Ascending aorta (tissue), 2 donors: Measurements from ENCODE around the gene CEBPE. TPM values are rescaled to one million over a fixed set of nuclear protein-coding genes. Genes with fewer than 3 reads are reported as not detected.

Experiments used
- DNase-seq, 2 donors: peaks; one replicate each; pipeline ENCODE4 v3.0.0-alpha.2; 2019; ENCODE audit warnings: low spot score in 2 of 2
- H3K27ac ChIP-seq, 2 donors: fragments of 200-600 bp; sonication (generic); one replicate each; pipeline ENCODE4 v1.5.1; 2016 to 2017; ENCODE audit warnings: mild to moderate bottlenecking in 1 of 2
- H3K27me3 ChIP-seq: fragments of 200-600 bp; sonication (generic); one replicate; pipeline ENCODE4 v1.5.1; 2017
- H3K36me3 ChIP-seq, 2 donors: fragments of 200-600 bp; sonication (generic); one replicate each; pipeline ENCODE4 v1.5.1; 2016
- H3K4me1 ChIP-seq, 2 donors: fragments of 200-600 bp; sonication (generic); one replicate each; pipeline ENCODE4 v1.5.1; 2016 to 2017; ENCODE audit warnings: mild to moderate bottlenecking in 1 of 2
- H3K4me3 ChIP-seq, 2 donors: fragments of 200-600 bp; sonication (generic); one replicate each; pipeline ENCODE4 v1.5.1; 2016 to 2017; ENCODE audit warnings: mild to moderate bottlenecking in 1 of 2
- H3K9me3 ChIP-seq, 2 donors: fragments of 200-600 bp; sonication (generic); one replicate each; pipeline ENCODE4 v1.5.1; 2016
- CTCF ChIP-seq, 3 experiments: fragments of 200-600 bp in 2 of 3; fragments of 450-650 bp in 1 of 3; sonication (generic) in 2 of 3; IDR thresholded peaks; one replicate each; pipeline ENCODE4 v1.5.1; 2016 to 2019; ENCODE audit warnings: antibody characterized with exemption in 3 of 3, mild to moderate bottlenecking in 1 of 3, moderate library complexity in 1 of 3
- intact Hi-C: fragments of 100-400 bp; cut with DNase I; formaldehyde crosslinking; loops from one replicate; pipeline ENCODE4 v1.15.1; 2023
- total RNA-seq: library from RNA; depleted of rRNA; stranded (reverse); fragments of >200 nt; gene quantifications from one replicate; pipeline ENCODE4 v1.1.0, GENCODE V29; 2016

Gene CEBPE
- total RNA-seq, 1 donor from 2014 or later, result not detected

GRCh38 chr14:23163830-23164229, 44.8 kb upstream of the CEBPE start:
- H3K9me3 ChIP-seq, result no peaks in the 10 kb centered on the region
- H3K4me1 ChIP-seq, result peaks cover 0 to 6% of the 10 kb centered on the region in 2 donors
- no peak overlapping the region for H3K27ac ChIP-seq
- no peak for DNase-seq
- peaks cover 17 to 60% of the 10 kb centered on the region in 2 donors for H3K36me3 ChIP-seq
- TF ChIP-seq CTCF (IDR thresholded peaks at IDR 0.05), result no peak
- intact Hi-C loops, result no loop called here
- H3K27me3 ChIP-seq, result no peaks in the 10 kb centered on the region
- H3K4me3 ChIP-seq, result no peak overlapping the region

GRCh38 chr14:23162800-23163199, 43.7 kb upstream of the CEBPE start:
- Histone ChIP-seq H3K27ac (no peak overlapping the region), H3K4me3 (no peak overlapping the region), H3K4me1 (peaks cover 0 to 4% of the 10 kb centered on the region in 2 donors), H3K27me3 (no peaks in the 10 kb centered on the region), H3K9me3 (no peaks in the 10 kb centered on the region), H3K36me3 (peaks cover 17 to 60% of the 10 kb centered on the region in 2 donors)
- no peak for DNase-seq
- TF ChIP-seq CTCF (IDR thresholded peaks at IDR 0.05), result no peak
- intact Hi-C loops, result no loop called here

GRCh38 chr14:23162005-23162404, 43.0 kb upstream of the CEBPE start:
- H3K4me1 ChIP-seq, result peaks cover 0 to 4% of the 10 kb centered on the region in 2 donors
- peaks cover 17 to 54% of the 10 kb centered on the region in 2 donors for H3K36me3 ChIP-seq
- no peaks in the 10 kb centered on the region for H3K27me3 ChIP-seq
- H3K9me3 ChIP-seq, result no peaks in the 10 kb centered on the region
- H3K4me3 ChIP-seq, result no peak overlapping the region
- H3K27ac ChIP-seq, result no peak overlapping the region
- intact Hi-C loops, result no loop called here
- no peak for DNase-seq
- TF ChIP-seq CTCF (IDR thresholded peaks at IDR 0.05), result no peak

GRCh38 chr14:23160924-23161522, 42.0 kb upstream of the CEBPE start:
- peak in 1 of 2 donors; percentile 72 for DNase-seq
- no peak overlapping the region for H3K4me3 ChIP-seq
- H3K27me3 ChIP-seq, result no peaks in the 10 kb centered on the region
- TF ChIP-seq CTCF (IDR thresholded peaks at IDR 0.05), result no peak
- no peaks in the 10 kb centered on the region for H3K9me3 ChIP-seq
- peaks cover 14 to 46% of the 10 kb centered on the region in 2 donors for H3K36me3 ChIP-seq
- H3K4me1 ChIP-seq, result peaks cover 0 to 5% of the 10 kb centered on the region in 2 donors
- H3K27ac ChIP-seq, result peak overlapping the region; percentile 23 to 51
- intact Hi-C loops, result no loop called here

- peaks cover 4 to 31% of the 10 kb centered on the region in 2 donors for H3K36me3 ChIP-seq
- no peaks in the 10 kb centered on the region for H3K9me3 ChIP-seq
- H3K4me1 ChIP-seq, result peaks cover 3 to 15% of the 10 kb centered on the region in 2 donors
- H3K27ac ChIP-seq, result no peak overlapping the region
- intact Hi-C loops, result loop anchor here (10.0 kb wide), 1 partner anchor 325 kb away; the partner anchor contains the start of gene MMP14
- H3K4me3 ChIP-seq, result no peak overlapping the region
- no peak for TF ChIP-seq CTCF (IDR thresholded peaks at IDR 0.05)
- no peaks in the 10 kb centered on the region for H3K27me3 ChIP-seq
- no peak for DNase-seq
Measured at GRCh38 chr14:23159532-23159931, 40.5 kb upstream of the CEBPE start.
